Hematopoietic multipotent progenitor cell (in vitro differentiated cells): ENCODE data around the gene GLIS2. TPM values are rescaled to one million over a fixed set of nuclear protein-coding genes. Genes with fewer than 3 reads are reported as not detected.

Experiments used
- DNase-seq, 3 donors: peaks; one replicate each; pipeline ENCODE4 v3.0.0-alpha.2; 2011 to 2015; ENCODE audit warnings: low read depth in 2 of 3, low spot score in 2 of 3
- total RNA-seq: library from RNA; depleted of rRNA; stranded (reverse); fragments of >200 nt; gene quantifications from one replicate; pipeline ENCODE4 v1.2.3, GENCODE V29; 2012

GLIS2 gene
- total RNA-seq, 1 donor = under 0.01 TPM

- no peak for DNase-seq
Measured at GRCh38 chr16:4349332-4349731, 33.5 kb downstream of the GLIS2 start.

- DNase-seq = no peak
Measured at GRCh38 chr16:4350365-4350786, 34.5 kb downstream of the GLIS2 start.

- peak; percentile 94 to 97 (median 95) for DNase-seq
Measured at GRCh38 chr16:4350787-4351659, 35.2 kb downstream of the GLIS2 start, which contains the start of gene PAM16. PAM16 (minus strand) TSS chr16:4351321; CDS start chr16:4351234, 87 bp downstream.

GRCh38 chr16:4351880-4352279 lies 36.0 kb downstream of the GLIS2 start:
- no peak for DNase-seq

- no peak for DNase-seq
Measured at GRCh38 chr16:4352843-4353242, 37.0 kb downstream of the GLIS2 start.

GRCh38 chr16:4353675-4354074 lies 37.8 kb downstream of the GLIS2 start:
- DNase-seq = no peak

- no peak for DNase-seq
Measured at GRCh38 chr16:4354512-4355409, 38.9 kb downstream of the GLIS2 start.

GRCh38 chr16:4356820-4357219 lies 41.0 kb downstream of the GLIS2 start:
- DNase-seq = no peak

GRCh38 chr16:4358236-4358635 lies 42.4 kb downstream of the GLIS2 start:
- no peak for DNase-seq

GRCh38 chr16:4358831-4359561 lies 43.1 kb downstream of the GLIS2 start:
- DNase-seq = peak in 2 of 3 donors; percentile 42 to 64

GRCh38 chr16:4359914-4360313 lies 44.0 kb downstream of the GLIS2 start:
- DNase-seq = no peak

GRCh38 chr16:4360538-4361021 lies 44.7 kb downstream of the GLIS2 start:
- peak in 1 of 3 donors; percentile 15 for DNase-seq

GRCh38 chr16:4361033-4361943 lies 45.4 kb downstream of the GLIS2 start:
- DNase-seq = no peak

GRCh38 chr16:4361944-4362311 lies 46.1 kb downstream of the GLIS2 start:
- no peak for DNase-seq

- no peak for DNase-seq
Measured at GRCh38 chr16:4362476-4363135, 46.7 kb downstream of the GLIS2 start.

GRCh38 chr16:4364196-4365013 lies 48.5 kb downstream of the GLIS2 start:
- DNase-seq = no peak

- no peak for DNase-seq
Measured at GRCh38 chr16:4365014-4365406, 49.1 kb downstream of the GLIS2 start.

- no peak for DNase-seq
Measured at GRCh38 chr16:4365615-4366014, 49.7 kb downstream of the GLIS2 start.
